SK-N-SH treated with all-trans-retinoic acid at 6 μM for 48 hours (cell line): ENCODE results near the gene SDHAF4.

ENCODE experiments used
- PPARA ChIP-seq: fragments of 250-450 bp; sonication (Bioruptor Pico); IDR thresholded peaks from 2 replicates; pipeline ENCODE4 v1.5.0; 2020; ENCODE audit warnings: mild to moderate bottlenecking, borderline replicate concordance
- RARB ChIP-seq: fragments of 250-450 bp; sonication (Bioruptor Pico); IDR thresholded peaks from 2 replicates; pipeline ENCODE4 v1.8.0; 2021; ENCODE audit warnings: mild to moderate bottlenecking, moderate library complexity
- ZC3H10 ChIP-seq: fragments of 250-450 bp; sonication (Bioruptor Pico); IDR thresholded peaks from 2 replicates; pipeline ENCODE4 v1.5.1; 2021; ENCODE audit warnings: mild to moderate bottlenecking, moderate library complexity
- ZFP3 ChIP-seq: fragments of 250-450 bp; sonication (Bioruptor Pico); IDR thresholded peaks from 2 replicates; pipeline ENCODE4 v1.5.0; 2020; ENCODE audit warnings: mild to moderate bottlenecking, moderate library complexity
- ZNF565 ChIP-seq: fragments of 450-650 bp; formaldehyde crosslinking; conservative IDR thresholded peaks from 2 replicates; pipeline ENCODE4 v1.5.0; 2020; ENCODE audit warnings: low read depth, mild to moderate bottlenecking, moderate library complexity
- TF ChIP-seq, protein P1 (sequence below): fragments of 250-450 bp; sonication (Bioruptor Pico); IDR thresholded peaks from 2 replicates; pipeline ENCODE4 v1.8.0; 2020; ENCODE audit warnings: mild to moderate bottlenecking, moderate library complexity, borderline replicate concordance
- TF ChIP-seq, protein P2 (sequence below): fragments of 250-450 bp; sonication (Bioruptor Pico); IDR thresholded peaks from 2 replicates; pipeline ENCODE4 v1.5.1; 2021; ENCODE audit warnings: mild to moderate bottlenecking, moderate library complexity

DNA sequence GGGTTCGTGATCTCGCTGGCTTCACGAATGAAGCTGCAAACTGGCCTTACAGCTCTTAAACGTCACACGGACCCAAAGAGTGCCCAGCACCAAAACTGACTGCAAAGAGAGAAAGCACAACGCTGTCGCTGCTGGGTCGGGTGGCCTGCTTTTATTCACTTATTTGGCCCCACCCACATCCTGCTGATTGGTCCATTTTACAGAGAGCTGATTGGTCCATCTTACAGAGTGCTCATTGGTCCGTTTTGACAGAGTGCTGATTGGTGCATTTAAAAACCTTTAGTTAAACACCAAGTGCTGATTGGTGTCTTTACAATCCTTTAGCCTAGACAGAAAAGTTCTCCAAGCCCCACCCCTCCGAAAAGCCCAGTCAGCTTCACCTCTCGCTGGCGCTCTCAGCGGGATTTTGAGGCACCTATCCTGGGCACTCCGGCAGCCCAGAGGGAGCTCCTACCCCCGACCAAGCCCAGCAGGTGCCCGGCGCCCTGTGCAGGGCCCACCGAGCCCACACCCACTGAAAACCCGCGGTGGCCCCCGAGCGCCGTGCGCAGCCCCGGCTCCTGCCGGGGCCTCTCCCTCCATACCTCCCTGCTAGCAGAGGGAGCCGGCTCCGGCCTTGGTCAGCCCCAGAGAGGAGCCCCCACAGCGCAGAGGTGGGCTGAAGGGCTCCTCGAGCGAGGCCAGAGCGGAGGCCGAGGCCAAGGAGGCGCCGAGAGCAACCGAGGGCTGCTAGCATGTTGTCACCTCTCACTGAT lies 60.9 kb downstream of the SDHAF4 start:
- no peak for TF ChIP-seq ZC3H10 (CRISPR knock-in tag)
- no peak for TF ChIP-seq ZNF565
- TF ChIP-seq ZFP3 (CRISPR knock-in tag): no peak
- TF ChIP-seq, protein P1, sequence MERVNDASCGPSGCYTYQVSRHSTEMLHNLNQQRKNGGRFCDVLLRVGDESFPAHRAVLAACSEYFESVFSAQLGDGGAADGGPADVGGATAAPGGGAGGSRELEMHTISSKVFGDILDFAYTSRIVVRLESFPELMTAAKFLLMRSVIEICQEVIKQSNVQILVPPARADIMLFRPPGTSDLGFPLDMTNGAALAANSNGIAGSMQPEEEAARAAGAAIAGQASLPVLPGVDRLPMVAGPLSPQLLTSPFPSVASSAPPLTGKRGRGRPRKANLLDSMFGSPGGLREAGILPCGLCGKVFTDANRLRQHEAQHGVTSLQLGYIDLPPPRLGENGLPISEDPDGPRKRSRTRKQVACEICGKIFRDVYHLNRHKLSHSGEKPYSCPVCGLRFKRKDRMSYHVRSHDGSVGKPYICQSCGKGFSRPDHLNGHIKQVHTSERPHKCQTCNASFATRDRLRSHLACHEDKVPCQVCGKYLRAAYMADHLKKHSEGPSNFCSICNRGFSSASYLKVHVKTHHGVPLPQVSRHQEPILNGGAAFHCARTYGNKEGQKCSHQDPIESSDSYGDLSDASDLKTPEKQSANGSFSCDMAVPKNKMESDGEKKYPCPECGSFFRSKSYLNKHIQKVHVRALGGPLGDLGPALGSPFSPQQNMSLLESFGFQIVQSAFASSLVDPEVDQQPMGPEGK (CRISPR knock-in tag): no peak
- TF ChIP-seq PPARA (CRISPR knock-in tag): no peak
- TF ChIP-seq, protein P2, sequence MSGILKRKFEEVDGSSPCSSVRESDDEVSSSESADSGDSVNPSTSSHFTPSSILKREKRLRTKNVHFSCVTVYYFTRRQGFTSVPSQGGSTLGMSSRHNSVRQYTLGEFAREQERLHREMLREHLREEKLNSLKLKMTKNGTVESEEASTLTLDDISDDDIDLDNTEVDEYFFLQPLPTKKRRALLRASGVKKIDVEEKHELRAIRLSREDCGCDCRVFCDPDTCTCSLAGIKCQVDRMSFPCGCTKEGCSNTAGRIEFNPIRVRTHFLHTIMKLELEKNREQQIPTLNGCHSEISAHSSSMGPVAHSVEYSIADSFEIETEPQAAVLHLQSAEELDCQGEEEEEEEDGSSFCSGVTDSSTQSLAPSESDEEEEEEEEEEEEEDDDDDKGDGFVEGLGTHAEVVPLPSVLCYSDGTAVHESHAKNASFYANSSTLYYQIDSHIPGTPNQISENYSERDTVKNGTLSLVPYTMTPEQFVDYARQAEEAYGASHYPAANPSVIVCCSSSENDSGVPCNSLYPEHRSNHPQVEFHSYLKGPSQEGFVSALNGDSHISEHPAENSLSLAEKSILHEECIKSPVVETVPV (CRISPR knock-in tag): no peak
- no peak for TF ChIP-seq RARB (CRISPR knock-in tag)
